IMR-90 (cell line): ENCODE measurements around the gene PACSIN2.

Experiments used
- BHLHE40 ChIP-seq: fragments of 150-350 bp; IDR thresholded peaks from 2 replicates; pipeline ENCODE4 v1.6.1; 2016; ENCODE audit warnings: mild to moderate bottlenecking, low read depth, low read length
- CTCF ChIP-seq: conservative IDR thresholded peaks from 2 replicates; pipeline ENCODE4 v1.5.1; 2012; ENCODE audit warnings: mild to moderate bottlenecking, low read depth, low read length, improper control_type of control experiment
- MAFK ChIP-seq: IDR thresholded peaks from 2 replicates; pipeline ENCODE4 v1.6.1; 2012; ENCODE audit warnings: low read depth, low read length, improper control_type of control experiment
- MXI1 ChIP-seq: IDR thresholded peaks from 2 replicates; pipeline ENCODE4 v1.6.1; 2012; ENCODE audit warnings: low read depth, mild to moderate bottlenecking, low read length, moderate library complexity, borderline replicate concordance
- POLR2A ChIP-seq: IDR thresholded peaks from 2 replicates; pipeline ENCODE4 v1.6.1; 2012; ENCODE audit warnings: mild to moderate bottlenecking, low read depth, low read length
- RFX5 ChIP-seq: IDR thresholded peaks from 2 replicates; pipeline ENCODE4 v1.8.0; 2012; ENCODE audit warnings: low read depth, mild to moderate bottlenecking, low read length, moderate library complexity

GRCh38 chr22:42996646-42997365 is 18.1 kb downstream of the PACSIN2 start:
- TF ChIP-seq POLR2A (no peak), RFX5 (no peak), CTCF (no peak), MAFK (no peak), BHLHE40 (no peak), MXI1 (no peak)
